RWPE1 (cell line): ENCODE results near the gene RFX4.

Experiments used
- CTCF ChIA-PET: fragments of 350-600 bp; sonication (Branson Sonifier 250); formaldehyde crosslinking; extraction: SDS; loops from one replicate; lab custom pipeline; 2021; lab: Yijun Ruan, JAX
- POLR2A ChIA-PET: fragments of 400-600 bp; formaldehyde crosslinking; extraction: SDS; loops from one replicate; lab custom pipeline; 2020; ENCODE audit warnings: antibody characterized with exemption; ENCODE audit not compliant: low non-redundant PET; lab: Yijun Ruan, JAX
- DNase-seq: peaks from one replicate; pipeline ENCODE4 v3.0.0; 2012; ENCODE audit warnings: low spot score
- H3K27ac ChIP-seq: fragments of 450-650 bp; 2 replicates; pipeline ENCODE4 v1.5.1; 2017
- TF ChIP-seq, protein P1 (sequence below): fragments of 450-650 bp; conservative IDR thresholded peaks from 2 replicates; pipeline ENCODE4 v1.5.1; 2017; ENCODE audit warnings: low read depth, mild to moderate bottlenecking

RFX4 gene

DNA sequence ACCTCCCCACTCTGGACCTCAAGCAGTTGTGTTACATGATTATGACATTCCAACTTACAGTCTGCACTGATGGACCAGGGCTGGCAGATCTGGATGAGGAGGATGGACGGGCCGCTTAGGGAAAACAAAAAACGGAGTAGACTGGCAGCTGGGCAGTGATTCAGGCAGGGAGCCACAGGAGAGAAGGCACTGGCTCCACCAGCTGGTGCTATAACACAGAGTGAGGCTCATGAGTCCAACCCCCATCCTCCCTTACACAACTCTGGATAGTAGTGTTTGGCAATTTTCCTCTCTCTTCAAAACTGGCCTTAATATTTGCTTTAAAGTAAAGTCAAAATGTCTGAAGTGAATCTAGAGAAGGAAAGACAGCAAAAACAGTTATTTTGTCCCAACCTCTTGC lies 181.9 kb downstream of the RFX4 start:
- TF ChIP-seq, protein P1, sequence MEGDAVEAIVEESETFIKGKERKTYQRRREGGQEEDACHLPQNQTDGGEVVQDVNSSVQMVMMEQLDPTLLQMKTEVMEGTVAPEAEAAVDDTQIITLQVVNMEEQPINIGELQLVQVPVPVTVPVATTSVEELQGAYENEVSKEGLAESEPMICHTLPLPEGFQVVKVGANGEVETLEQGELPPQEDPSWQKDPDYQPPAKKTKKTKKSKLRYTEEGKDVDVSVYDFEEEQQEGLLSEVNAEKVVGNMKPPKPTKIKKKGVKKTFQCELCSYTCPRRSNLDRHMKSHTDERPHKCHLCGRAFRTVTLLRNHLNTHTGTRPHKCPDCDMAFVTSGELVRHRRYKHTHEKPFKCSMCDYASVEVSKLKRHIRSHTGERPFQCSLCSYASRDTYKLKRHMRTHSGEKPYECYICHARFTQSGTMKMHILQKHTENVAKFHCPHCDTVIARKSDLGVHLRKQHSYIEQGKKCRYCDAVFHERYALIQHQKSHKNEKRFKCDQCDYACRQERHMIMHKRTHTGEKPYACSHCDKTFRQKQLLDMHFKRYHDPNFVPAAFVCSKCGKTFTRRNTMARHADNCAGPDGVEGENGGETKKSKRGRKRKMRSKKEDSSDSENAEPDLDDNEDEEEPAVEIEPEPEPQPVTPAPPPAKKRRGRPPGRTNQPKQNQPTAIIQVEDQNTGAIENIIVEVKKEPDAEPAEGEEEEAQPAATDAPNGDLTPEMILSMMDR, result no peak
- no peak overlapping the region for H3K27ac ChIP-seq
- ChIA-PET POLR2A (no interaction called here), CTCF (no interaction called here)
- DNase-seq, result no peak

- TF ChIP-seq, protein P1, result no peak
- no peak overlapping the region for H3K27ac ChIP-seq
- POLR2A ChIA-PET, result no interaction called here
- no peak for DNase-seq
- CTCF ChIA-PET, result no interaction called here
These were observed 183.6 kb downstream of the RFX4 start for GRCh38 chr12:106766393-106766826.

GRCh38 chr12:106767206-106767605 lies 184.4 kb downstream of the RFX4 start:
- TF ChIP-seq, protein P1, result no peak
- POLR2A ChIA-PET, result no interaction called here
- CTCF ChIA-PET, result no interaction called here
- H3K27ac ChIP-seq, result no peak overlapping the region
- DNase-seq, result no peak

GRCh38 chr12:106767954-106768822 lies 185.4 kb downstream of the RFX4 start:
- CTCF ChIA-PET, result no interaction called here
- no peak for DNase-seq
- POLR2A ChIA-PET, result no interaction called here
- TF ChIP-seq, protein P1, result no peak
- no peak overlapping the region for H3K27ac ChIP-seq

GRCh38 chr12:106769078-106769477 lies 186.3 kb downstream of the RFX4 start:
- POLR2A ChIA-PET, result no interaction called here
- no peak overlapping the region for H3K27ac ChIP-seq
- CTCF ChIA-PET, result no interaction called here
- TF ChIP-seq, protein P1, result no peak
- DNase-seq, result no peak

GRCh38 chr12:106769546-106769945 lies 186.7 kb downstream of the RFX4 start:
- DNase-seq, result no peak
- TF ChIP-seq, protein P1, result no peak
- ChIA-PET CTCF (no interaction called here), POLR2A (no interaction called here)
- H3K27ac ChIP-seq, result no peak overlapping the region
